ENCODE measurements around the gene SIVA1.

Gene SIVA1

DNA sequence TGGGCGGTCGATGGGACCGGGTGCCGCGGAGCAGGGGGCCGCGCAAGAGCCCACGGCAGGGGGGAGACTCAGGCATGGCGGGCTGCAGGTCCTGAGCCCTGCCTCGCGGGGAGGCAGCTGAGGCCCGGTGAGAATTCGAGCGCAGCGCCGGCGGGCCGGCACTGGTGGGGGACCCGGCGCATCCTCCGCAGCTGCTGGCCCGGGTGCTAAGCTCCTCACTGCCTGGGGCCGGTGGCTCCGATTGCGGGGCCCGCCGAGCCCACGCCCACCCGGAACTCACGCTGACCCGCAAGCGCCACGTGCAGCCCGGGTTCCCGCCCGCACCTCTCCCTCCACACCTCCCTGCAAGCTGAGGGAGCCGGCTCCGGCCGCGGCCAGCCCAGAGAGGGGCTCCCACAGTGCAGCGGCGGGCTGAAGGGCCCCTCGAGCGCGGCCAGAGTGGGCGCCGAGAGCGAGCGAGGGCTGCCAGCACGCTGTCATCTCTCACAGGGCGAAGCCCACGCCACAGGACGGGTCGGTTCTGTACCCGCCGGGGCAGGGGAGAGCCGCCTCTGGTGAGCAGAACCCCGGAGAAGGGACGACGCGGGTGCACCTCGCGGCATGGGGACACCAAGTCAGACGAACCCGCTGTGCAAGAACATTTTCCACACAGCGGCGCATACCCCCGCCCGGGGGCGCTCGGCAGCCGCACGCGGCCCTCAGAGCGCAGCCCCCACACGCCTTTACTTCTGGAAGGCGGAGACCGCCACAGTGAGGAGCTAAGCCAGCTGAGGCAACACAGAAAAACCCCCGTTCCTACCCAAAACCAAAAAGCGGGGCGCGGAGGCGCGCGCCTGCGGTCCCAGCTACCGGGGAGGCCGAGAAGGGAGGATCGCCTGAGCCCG lies 1.2 kb upstream of the SIVA1 start:
- DNase-seq: no peak

DNA sequence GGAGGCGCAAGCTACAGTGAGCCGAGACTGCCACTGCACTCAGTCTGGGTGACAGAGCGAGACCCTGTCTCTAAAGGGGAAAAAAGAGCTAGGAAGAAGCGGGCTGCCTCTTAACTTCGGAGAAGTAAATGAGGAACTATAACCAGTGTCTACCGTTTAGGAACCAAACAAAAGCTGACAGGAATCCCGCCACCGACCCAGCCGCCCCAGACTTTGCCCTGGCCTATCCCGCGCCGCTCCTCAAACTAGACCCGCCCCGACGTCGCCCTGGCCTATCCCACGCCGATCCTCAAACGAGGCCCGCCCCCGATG lies 568 bp upstream of the SIVA1 start:
- no peak for DNase-seq

DNA sequence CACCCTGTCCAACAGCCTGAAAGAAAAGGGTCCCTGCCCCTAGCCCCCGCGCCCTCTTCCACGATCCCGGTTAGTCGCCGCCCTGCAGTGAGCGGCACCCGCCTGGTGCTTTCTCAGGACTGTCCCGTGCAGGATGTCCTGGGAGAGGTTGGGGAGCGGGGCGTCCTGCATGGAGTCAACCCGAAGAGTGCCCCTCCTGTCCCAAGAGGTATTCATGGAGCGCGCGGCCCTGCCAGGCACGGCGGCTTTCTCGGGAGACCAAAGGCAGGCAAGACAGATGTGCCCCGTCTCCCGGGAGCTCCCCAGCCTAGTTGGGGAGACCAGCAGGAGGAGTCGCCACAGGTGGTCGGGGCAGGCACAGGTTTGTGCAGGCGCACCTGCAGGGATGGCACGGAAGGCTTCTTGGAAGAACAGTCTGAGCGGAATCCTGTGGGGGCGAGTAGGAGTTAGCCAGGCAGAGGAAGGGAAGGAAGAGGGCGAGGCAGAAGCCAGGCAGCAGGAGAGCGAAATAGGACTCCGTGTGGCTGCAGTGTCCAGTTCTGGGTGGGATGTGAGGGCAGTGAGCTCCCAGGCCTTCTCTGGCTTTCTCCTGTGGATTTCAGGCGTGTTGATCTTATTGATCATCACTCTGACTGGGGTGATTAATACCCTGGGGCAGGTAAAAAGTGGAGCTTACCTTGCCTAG lies 723 bp downstream of the SIVA1 start:
- DNase-seq: no peak

DNA sequence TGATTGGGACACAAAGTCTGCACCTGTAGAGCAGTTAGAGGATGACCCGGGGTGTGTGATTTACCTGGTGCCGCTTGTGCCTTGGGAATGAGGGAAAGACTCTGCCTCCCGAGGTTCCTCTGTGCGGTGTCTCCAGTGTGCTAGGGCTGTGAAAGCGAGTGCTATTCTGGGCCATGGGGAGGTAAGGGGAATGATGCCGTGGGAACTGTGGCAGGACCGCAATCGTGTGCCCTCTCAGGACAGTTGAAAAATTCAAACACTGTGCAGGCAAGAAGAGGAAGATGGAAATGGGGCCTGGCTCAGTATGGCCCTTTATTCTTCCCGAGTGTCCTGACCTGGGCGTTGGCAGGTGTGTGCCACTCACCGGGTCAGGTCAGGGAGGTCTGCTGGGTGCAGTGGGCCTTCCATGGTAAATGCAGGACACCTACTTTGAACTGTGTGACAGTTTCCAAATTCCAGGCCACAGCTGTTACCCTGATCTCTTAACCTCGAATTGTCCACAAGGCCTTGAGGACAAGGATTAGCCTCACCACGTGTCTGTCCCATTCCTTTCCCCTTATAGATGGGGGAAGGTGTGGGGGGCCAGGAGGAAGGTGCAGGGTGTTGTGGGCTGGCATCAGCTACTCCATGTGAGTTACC lies 1.4 kb downstream of the SIVA1 start:
- no peak for DNase-seq

DNA sequence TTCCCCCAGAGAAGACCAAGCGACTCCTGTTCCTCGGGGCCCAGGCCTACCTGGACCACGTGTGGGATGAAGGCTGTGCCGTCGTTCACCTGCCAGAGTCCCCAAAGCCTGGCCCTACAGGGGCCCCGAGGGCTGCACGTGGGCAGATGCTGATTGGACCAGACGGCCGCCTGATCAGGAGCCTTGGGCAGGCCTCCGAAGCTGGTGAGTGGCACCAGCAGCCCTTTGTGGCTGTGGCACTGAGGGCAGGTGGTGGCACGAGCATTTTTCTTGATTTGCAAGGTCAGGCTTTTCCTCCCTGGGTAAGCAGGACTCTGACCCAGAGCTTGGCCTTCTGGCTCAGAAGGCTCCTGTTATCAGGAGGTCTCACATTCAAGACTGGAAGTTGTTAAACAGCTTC lies 2.7 kb downstream of the SIVA1 start:
- DNase-seq: no peak

DNA sequence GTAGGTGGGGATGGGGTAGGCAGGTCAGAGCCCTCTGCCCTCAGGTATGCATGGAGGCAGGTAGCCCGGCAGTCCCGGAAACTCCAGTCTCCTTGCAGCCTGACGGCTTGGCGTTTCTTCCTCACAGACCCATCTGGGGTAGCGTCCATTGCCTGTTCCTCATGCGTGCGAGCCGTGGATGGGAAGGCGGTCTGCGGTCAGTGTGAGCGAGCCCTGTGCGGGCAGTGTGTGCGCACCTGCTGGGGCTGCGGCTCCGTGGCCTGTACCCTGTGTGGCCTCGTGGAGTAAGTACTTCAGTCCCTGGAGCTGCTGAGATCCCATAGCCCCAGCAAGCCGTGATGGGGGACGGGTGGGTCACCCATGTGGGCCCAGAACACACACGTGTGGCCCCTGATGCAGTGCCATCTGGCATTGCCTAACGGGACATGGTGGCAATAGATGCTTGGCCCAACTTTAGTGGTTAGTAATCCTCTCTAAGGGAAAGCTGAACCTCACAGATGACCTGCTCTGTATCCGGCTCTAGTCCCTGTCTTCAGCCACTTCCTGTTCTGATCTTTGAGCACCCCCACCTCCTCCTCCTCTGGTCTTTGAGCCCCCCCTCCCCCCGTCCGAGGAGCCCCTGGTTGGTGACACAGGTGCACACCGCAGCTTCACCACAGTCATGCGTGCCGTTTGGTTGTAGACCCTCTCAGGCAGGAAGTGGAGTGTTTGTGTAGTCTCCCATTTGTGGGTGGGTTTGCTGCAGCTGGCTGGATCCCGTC lies 3.7 kb downstream of the SIVA1 start:
- no peak for DNase-seq

DNA sequence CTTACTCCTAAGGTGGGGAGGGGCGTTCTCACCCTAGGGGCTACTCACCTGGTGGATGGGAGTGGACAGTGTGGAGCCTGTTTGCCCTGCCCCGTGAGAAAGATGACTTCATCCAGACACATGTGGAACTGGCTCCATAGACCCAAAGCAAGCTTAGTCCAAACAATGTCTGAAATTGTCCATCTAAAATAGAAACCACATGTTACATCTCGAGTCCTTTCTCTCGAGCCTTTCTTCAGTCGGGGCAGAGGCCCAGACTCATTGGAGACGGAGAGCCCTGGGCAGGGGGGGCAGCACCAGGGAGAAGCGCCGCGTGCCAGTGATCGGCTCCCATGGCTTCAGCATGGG lies 4.3 kb downstream of the SIVA1 start:
- DNase-seq: no peak

DNA sequence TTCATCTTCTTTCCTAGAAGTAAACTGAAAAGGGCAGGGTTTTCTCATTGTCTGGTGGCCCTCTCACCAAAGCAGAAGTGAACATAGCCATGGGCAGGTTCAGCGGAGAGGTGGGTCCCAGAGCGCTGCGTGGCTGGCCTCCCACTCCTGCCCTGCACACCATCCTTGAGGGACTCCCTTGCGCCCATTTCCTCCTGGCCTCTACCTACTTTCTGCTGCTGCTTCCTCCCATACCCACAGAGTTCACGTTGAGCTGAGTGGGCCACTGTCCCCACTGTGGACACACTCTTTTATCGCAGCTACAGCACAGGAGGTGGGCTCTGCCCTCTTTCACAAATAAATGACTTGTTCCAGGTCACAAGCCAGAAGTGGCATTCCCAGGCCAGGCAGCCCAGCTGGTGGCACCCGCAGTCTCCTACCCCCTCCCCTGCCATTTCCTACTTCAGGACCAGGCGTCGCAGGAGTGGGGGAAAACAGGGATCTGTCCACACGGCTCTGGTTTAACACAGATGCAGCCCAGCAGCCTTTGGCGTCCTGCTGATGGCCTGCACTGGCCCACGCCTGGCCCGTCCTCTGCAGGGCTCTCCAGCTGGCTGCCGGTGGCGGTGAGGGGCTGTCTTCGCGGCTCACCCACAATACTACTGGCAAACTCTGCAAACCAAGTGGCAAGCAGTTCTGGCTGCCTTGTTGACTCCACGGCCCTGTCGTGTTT lies 4.9 kb downstream of the SIVA1 start:
- DNase-seq: no peak

DNA sequence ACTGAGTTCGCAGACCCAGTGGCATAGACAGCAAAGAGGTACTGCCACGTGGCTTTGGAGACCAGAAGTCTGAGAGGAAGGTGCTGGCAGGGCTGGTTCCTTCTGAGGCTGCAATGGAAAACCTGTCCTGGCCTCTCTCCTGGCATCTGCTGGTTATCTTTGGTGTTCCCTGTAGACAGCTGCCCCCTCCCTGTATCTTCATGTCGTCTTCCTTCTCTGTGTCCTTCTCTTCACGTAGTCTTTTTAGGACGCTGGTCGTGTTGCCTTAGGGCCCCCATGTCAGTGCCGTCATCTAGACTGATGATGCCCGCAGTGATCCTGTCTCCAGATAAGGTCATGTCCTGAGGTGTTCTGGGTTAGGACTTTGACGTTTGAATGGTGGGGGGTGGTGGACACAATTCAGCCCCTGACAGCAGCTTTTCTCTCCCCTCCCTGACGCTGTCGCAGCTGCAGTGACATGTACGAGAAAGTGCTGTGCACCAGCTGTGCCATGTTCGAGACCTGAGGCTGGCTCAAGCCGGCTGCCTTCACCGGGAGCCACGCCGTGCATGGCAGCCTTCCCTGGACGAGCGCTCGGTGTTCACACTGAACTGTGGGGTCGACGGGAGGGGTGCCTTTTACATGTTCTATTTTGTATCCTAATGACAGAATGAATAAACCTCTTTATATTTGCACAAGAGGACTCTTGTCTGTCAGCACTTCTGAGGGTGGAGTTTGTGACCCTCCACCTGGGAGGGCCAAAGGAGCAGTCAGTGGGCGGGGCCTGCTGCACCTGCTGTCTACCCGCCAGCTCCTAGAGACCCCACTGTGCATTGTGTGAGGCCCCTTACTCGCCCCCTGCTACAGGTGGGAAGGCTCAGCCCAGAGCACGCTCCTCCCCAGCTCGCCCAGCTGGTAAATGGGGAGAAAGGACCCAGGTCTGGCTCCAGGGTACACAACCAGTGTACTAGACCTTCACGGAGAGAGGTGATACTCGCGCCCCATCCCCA lies 6.3 kb downstream of the SIVA1 start:
- no peak for DNase-seq

DNA sequence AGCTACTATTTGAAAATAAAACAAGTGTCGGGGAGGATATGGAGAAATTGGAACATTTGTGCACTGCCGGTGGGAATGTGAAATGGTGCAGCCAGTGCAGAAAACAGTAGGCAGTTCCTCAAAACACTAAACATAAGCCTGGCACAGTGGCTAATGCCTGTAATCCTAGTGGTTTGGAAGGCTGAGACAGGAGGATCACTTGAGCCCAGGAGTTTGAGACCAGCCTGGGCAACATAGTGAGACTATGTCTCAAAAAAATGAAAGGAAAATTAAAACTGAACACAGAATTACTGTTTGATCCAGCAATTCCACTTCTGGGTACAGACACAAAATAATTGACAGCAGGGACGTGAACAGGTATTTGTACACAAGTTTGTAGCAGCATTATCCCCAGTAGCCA lies 12.6 kb downstream of the SIVA1 start:
- DNase-seq: no peak

DNA sequence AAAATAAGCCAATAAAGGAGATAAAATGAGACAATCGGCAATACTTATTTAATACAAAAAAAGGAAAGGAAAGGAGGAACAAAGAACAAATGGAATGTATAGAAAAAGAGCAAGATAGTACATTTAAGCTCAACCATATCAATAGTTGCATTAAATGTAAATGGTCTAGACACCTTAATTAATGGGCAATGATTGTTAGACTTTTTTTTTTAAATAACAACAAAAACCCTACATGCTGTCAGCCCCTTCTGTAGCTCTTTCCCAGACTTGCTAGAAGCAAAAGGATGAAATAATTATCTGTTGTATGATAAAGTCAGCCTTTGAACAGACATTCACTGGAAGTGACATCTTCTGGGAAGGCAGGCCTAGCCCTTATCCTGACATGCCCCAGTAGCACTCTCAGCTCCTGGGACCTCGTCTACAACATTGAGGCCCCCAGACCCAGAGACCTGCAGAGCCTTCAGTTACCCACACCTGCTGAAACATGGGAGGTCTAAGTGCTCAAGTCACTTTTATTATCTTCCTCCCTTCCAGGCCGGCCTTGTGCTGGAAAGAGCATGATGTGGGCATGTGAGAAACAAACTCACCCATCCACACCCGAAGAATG lies 13.4 kb downstream of the SIVA1 start:
- DNase-seq: no peak

DNA sequence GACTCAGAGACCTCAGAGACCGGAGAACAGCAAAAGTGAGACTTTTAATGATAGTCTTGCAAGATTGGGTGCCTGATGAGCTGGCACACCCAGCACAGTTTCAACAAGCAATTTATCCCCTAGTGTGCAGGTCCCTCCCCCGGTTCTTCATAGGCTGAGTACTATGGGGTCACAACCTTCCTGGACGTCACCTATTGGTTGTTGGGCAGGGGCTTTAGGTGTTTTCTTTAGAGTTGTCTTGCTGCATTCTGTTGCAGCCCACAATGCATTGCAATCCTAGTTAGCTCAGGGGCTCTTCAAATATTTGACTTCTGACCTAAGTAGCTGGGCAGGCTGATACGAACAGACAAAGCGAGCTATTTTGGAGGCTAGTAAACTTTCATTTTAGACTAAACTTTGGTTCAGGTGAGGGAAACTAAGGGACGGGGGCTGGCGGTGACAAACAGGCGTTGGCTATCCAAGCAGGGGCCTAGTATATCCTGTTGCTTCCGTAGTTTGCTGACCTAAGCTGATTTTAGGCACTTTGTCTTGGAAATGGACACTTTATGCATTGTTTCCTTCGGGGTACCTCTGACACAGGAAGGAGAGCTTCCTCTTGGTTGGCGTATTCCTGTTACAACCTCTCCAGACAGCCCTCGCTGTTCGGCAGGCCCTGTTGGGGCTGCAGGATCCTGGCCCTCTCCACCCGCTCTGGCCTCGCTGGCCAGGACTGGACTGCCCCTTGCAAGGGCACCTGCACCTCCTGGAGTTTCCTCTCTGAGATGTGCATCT lies 14.1 kb downstream of the SIVA1 start:
- no peak for DNase-seq

DNA sequence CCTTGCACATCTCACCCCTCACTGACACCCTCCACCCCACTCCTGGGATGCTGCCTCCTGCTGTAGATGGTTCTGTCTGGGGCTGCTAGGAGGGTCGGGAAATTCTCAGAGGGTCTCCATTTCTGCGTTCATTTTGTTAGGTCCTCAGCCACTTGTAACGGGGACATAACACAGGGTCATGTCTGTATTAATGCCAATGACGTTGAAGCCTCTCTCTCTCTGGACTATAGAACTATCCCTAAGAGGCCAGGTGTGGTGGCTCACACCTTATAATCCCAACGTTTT lies 14.6 kb downstream of the SIVA1 start:
- DNase-seq: no peak

DNA sequence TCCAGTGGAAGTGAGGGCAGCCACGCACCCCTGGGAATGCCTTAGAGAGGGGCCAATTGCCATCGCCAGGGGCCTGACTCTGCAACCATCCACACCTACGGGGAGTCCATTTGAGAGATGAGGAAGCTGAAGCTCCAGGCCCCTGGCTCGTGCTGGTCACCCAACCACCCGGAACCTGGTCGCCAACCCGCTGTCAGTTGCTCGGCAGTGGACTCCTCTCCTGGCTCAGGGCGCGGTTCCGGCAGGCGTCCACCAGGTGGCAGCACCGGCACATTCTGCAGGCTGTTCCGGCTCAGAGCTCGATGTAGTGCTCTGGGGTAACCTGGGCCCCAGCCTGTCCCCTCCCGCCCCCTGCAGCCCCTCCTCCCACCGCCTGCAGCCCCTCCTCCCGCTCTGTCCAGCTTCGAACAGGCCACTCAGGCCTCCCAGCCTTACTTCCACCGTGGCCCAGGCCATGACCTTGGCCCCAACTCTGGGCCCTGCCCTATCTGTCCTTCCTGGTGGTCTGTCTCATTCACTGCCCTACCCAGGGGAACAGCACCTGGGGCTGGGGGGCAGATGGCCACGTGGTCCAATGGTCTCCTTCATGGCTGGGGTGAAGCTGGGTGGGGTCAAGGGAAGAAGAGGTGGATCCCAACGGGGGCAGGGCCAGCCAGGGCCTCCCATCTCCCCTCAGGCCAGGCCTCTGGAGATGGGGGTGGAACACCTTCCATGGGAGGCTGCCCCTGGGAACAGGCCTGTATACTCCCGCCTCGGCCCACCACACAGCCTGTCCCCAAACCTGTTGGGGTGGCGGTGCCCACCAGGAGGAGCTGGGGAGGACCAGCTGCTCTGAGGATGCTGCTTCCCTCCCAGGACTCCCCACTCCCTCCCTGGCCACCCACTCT lies 15.7 kb downstream of the SIVA1 start:
- DNase-seq: peak; percentile 77 to 87

DNA sequence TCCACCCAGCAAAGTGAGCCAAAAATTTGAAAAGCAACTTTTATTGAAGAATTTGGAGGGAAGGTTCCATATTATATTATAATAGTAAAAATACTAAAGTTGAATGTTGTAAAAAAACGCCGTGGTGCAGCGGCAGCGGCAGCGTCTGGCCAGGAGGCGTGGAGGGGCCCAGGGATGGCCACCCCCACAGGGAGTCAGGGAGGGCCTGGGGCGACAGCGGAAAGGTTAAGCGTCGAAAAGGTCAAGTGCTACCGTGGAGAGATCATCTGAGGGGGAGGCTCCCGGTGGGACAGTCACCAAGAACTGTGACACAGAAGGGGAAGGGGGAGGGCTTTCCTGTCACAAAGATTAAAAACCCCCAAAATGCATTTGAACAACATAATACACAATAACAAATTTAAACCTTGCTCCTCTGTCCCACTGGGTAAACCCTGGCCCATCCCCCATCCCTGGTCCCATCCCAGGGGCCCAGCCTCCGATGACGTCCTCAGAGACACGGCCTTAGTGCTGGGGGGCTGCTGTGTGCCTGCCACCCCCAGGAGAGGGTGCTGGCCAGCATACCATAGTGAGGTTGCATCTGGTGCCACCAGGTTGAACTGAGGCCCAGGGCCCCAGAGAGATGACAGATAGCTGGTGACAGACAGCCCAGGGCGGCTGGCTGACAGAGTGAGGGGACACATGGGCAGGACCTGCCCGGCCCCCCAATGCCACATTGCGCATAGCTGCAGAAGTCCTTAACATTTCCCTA lies 16.6 kb downstream of the SIVA1 start:
- DNase-seq: no peak

DNA sequence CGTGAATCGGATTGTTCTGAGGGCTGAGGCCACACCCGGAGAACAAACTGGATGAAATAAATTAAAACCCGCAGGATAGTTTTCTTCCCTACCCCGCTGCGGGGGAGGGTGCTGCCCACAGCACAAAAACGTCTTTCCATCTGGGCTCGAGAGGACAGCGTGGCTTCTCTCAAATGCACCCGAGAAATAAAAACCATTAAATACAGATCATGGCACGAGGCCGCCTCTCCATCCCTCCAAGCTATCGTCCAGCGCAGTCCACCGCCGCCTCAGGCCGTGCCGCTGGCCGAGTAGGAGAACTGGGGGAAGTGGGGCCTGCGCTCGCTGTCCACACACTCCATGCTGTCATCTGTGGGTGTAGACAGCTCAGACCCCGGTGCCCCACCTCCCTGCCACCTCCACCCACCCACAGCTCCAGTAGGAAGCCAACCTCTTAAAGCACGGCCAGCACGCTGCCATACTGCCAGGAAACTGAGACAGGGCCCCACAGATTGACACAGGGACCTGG lies 17.2 kb downstream of the SIVA1 start:
- no peak for DNase-seq

DNA sequence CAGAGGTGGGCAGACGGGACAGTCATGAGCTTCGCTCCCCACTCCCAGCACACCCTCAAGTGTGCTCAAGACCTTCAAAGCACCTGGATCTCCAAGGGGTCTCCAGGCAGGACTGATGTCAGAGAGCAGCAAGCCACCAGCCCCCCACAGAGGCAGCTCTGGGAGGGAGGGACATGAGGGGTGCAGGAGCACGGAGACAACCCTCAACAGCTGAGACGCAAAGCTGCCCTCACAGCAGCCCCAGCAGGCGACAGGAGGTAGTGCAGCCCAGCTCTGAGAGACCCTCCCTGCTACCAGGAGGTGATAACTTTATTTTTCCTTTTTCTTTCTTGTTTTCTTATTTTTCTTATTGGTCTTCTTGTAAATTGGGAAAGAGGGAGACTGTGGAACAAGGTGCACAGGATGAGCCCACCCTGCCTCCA lies 17.9 kb downstream of the SIVA1 start:
- DNase-seq: no peak

DNA sequence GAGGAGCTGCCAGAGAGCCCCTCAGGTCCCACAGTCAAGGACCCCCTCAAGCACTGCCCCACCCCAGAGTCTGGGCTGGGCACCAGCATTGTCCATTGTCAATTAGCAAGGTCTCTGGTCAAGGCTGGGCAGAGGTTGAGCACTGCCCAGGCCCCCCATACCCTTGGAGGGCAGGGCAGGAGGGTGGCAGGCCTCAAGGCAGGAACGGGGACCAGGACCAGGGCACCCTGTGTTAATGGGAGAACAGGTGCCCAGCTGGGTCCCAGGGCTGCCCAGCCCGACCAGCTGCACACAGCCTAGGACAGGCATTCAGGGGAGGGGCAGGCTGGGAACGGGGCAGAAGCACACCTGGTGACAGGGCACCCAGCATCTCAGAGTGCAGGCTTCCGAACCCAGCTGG lies 18.4 kb downstream of the SIVA1 start:
- no peak for DNase-seq

Measured in NCI-H446 (cell line).